OCI-LY3 (cell line): ENCODE data around the gene WNT3.

Experiments
- H2AFZ ChIP-seq: fragments of 200-600, 300-600 bp; shearing (Covaris generic); 2 replicates; pipeline ENCODE4 v1.6.0; 2014; ENCODE audit warnings: antibody characterized with exemption, low read depth, low read length
- H3K27ac ChIP-seq: fragments of 200-600, 300-600 bp; sonication (generic); 2 replicates; pipeline ENCODE4 v1.5.1; 2014; ENCODE audit warnings: mild to moderate bottlenecking, low read length, moderate library complexity, mixed read lengths
- H3K27me3 ChIP-seq: fragments of 200-600, 300-600 bp; sonication (generic); 2 replicates; pipeline ENCODE4 v1.6.1; 2014; ENCODE audit warnings: low read depth, low read length, mixed read lengths
- H3K36me3 ChIP-seq: fragments of 200-600, 300-600 bp; sonication (generic); replicated peaks from 2 replicates; pipeline ENCODE3; 2014; ENCODE audit warnings: low read depth, low read length, mixed read lengths
- H3K4me1 ChIP-seq: fragments of 300-600, 200-600 bp; sonication (generic); 2 replicates; pipeline ENCODE4 v1.6.1; 2014; ENCODE audit warnings: low read length, mixed read lengths
- H3K4me2 ChIP-seq: fragments of 200-600, 300-600 bp; sonication (generic); 2 replicates; pipeline ENCODE4 v1.6.1; 2014; ENCODE audit warnings: low read length, mixed read lengths
- H3K4me3 ChIP-seq: fragments of 300-600, 200-600 bp; sonication (generic); 2 replicates; pipeline ENCODE4 v1.5.1; 2014; ENCODE audit warnings: antibody characterized with exemption, mild to moderate bottlenecking, low read length, moderate library complexity
- H3K79me2 ChIP-seq: fragments of 300-600, 200-600 bp; shearing (Covaris generic); 2 replicates; pipeline ENCODE4 v1.6.1; 2014; ENCODE audit warnings: mild to moderate bottlenecking, low read length, mixed read lengths
- H3K9ac ChIP-seq: fragments of 300-600, 200-600 bp; shearing (Covaris generic); 2 replicates; pipeline ENCODE4 v1.6.0; 2014; ENCODE audit warnings: mild to moderate bottlenecking, low read length, moderate library complexity
- H3K9me3 ChIP-seq: fragments of 200-600, 300-600 bp; shearing (Covaris generic); 2 replicates; pipeline ENCODE4 v1.6.1; 2014; ENCODE audit warnings: low read length, mixed read lengths; ENCODE audit not compliant: insufficient read depth
- H4K20me1 ChIP-seq: fragments of 200-600, 300-600 bp; sonication (generic); 2 replicates; pipeline ENCODE4 v1.6.1; 2016; ENCODE audit warnings: low read length, mixed read lengths; ENCODE audit not compliant: insufficient read depth
- EZH2phosphoT487 ChIP-seq: fragments of 200-600 bp; shearing (Covaris generic); IDR thresholded peaks from 2 replicates; pipeline ENCODE4 v1.6.1; 2018; ENCODE audit warnings: antibody characterized with exemption, mixed run types, low read depth
- TF ChIP-seq, protein P1 (sequence below): fragments of 200-600, 300-600 bp; sonication (generic); IDR thresholded peaks from 2 replicates; pipeline ENCODE4 v1.5.1; 2014; ENCODE audit warnings: antibody characterized with exemption, low read length, low read depth

Gene WNT3

DNA sequence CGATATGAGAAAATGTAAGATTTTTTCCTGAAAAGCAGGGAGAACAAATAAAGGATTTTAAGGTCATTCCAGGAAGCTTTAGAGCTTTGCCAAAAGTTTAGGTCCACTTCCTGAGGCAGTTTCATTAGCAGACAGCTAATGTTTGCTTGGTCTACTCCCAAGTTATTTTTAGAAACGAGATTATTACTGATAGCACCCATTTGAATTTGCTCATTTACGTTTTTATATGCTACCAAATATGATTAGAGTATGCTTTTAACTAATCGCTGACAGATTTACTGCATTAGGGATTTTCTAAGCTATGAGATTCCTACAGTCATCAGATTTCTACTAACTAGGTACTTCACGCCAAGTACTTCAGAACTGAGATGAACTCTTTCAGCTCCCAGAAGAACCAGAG, 98.1 kb downstream of the WNT3 start:
- no peaks in the 10 kb centered on the region for H3K9me3 ChIP-seq
- peaks cover 18% of the 10 kb centered on the region for H3K4me1 ChIP-seq
- no peak overlapping the region for H2AFZ ChIP-seq
- peaks cover 7% of the 10 kb centered on the region for H3K36me3 ChIP-seq
- no peak overlapping the region for H3K4me2 ChIP-seq
- H3K4me3 ChIP-seq: no peak overlapping the region
- no peaks in the 10 kb centered on the region for H3K79me2 ChIP-seq
- H3K27ac ChIP-seq: no peak overlapping the region
- no peaks in the 10 kb centered on the region for H4K20me1 ChIP-seq
- H3K9ac ChIP-seq: no peak overlapping the region
- no peak for TF ChIP-seq EZH2phosphoT487
- TF ChIP-seq, protein P1, sequence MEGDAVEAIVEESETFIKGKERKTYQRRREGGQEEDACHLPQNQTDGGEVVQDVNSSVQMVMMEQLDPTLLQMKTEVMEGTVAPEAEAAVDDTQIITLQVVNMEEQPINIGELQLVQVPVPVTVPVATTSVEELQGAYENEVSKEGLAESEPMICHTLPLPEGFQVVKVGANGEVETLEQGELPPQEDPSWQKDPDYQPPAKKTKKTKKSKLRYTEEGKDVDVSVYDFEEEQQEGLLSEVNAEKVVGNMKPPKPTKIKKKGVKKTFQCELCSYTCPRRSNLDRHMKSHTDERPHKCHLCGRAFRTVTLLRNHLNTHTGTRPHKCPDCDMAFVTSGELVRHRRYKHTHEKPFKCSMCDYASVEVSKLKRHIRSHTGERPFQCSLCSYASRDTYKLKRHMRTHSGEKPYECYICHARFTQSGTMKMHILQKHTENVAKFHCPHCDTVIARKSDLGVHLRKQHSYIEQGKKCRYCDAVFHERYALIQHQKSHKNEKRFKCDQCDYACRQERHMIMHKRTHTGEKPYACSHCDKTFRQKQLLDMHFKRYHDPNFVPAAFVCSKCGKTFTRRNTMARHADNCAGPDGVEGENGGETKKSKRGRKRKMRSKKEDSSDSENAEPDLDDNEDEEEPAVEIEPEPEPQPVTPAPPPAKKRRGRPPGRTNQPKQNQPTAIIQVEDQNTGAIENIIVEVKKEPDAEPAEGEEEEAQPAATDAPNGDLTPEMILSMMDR: no peak
- no peaks in the 10 kb centered on the region for H3K27me3 ChIP-seq

DNA sequence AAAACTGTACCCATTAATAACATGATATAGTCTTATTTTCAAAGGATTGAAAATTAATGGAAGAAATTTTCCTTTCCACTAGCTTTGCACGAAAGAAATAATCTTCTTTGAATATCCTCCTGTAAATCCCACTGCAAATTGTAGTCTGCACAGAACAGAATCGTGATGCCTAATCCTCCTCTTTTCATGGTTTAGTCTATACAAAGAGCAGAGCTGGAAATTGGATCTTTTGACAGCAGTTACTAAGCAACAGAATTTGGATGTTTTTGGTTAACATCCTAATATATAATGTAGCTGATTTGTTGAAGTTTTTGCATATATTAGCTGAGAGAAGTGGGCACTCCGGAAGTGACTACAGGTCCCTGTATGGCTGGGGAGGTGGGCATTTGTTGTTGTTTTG, 98.6 kb downstream of the WNT3 start:
- no peak overlapping the region for H2AFZ ChIP-seq
- peaks cover 18% of the 10 kb centered on the region for H3K4me1 ChIP-seq
- H4K20me1 ChIP-seq: no peaks in the 10 kb centered on the region
- no peak overlapping the region for H3K27ac ChIP-seq
- no peak overlapping the region for H3K9ac ChIP-seq
- no peaks in the 10 kb centered on the region for H3K9me3 ChIP-seq
- no peaks in the 10 kb centered on the region for H3K27me3 ChIP-seq
- H3K4me2 ChIP-seq: no peak overlapping the region
- H3K36me3 ChIP-seq: peaks cover 10% of the 10 kb centered on the region
- no peaks in the 10 kb centered on the region for H3K79me2 ChIP-seq
- no peak for TF ChIP-seq EZH2phosphoT487
- TF ChIP-seq, protein P1: no peak
- no peak overlapping the region for H3K4me3 ChIP-seq

GRCh38 chr17:46717999-46718398, 100.5 kb downstream of the WNT3 start:
- Histone ChIP-seq H3K27me3 (no peaks in the 10 kb centered on the region), H2AFZ (no peak overlapping the region), H3K36me3 (peaks cover 23% of the 10 kb centered on the region), H3K79me2 (no peaks in the 10 kb centered on the region), H3K9ac (no peak overlapping the region), H3K4me2 (no peak overlapping the region), H4K20me1 (no peaks in the 10 kb centered on the region), H3K27ac (no peak overlapping the region), H3K9me3 (no peaks in the 10 kb centered on the region), H3K4me1 (peaks cover 10% of the 10 kb centered on the region), H3K4me3 (no peak overlapping the region)
- TF ChIP-seq, protein P1: no peak
- TF ChIP-seq EZH2phosphoT487: no peak
